UCSD-AML1 (cell line): ENCODE data around the gene KIAA1217.

ENCODE experiments used
- DNase-seq: peaks from one replicate; lab custom pipeline; 2025; ENCODE audit not compliant: unreplicated experiment; lab: John Stamatoyannopoulos, UW

Gene KIAA1217, protein sequence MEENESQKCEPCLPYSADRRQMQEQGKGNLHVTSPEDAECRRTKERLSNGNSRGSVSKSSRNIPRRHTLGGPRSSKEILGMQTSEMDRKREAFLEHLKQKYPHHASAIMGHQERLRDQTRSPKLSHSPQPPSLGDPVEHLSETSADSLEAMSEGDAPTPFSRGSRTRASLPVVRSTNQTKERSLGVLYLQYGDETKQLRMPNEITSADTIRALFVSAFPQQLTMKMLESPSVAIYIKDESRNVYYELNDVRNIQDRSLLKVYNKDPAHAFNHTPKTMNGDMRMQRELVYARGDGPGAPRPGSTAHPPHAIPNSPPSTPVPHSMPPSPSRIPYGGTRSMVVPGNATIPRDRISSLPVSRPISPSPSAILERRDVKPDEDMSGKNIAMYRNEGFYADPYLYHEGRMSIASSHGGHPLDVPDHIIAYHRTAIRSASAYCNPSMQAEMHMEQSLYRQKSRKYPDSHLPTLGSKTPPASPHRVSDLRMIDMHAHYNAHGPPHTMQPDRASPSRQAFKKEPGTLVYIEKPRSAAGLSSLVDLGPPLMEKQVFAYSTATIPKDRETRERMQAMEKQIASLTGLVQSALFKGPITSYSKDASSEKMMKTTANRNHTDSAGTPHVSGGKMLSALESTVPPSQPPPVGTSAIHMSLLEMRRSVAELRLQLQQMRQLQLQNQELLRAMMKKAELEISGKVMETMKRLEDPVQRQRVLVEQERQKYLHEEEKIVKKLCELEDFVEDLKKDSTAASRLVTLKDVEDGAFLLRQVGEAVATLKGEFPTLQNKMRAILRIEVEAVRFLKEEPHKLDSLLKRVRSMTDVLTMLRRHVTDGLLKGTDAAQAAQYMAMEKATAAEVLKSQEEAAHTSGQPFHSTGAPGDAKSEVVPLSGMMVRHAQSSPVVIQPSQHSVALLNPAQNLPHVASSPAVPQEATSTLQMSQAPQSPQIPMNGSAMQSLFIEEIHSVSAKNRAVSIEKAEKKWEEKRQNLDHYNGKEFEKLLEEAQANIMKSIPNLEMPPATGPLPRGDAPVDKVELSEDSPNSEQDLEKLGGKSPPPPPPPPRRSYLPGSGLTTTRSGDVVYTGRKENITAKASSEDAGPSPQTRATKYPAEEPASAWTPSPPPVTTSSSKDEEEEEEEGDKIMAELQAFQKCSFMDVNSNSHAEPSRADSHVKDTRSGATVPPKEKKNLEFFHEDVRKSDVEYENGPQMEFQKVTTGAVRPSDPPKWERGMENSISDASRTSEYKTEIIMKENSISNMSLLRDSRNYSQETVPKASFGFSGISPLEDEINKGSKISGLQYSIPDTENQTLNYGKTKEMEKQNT (N-terminal part only)

DNA sequence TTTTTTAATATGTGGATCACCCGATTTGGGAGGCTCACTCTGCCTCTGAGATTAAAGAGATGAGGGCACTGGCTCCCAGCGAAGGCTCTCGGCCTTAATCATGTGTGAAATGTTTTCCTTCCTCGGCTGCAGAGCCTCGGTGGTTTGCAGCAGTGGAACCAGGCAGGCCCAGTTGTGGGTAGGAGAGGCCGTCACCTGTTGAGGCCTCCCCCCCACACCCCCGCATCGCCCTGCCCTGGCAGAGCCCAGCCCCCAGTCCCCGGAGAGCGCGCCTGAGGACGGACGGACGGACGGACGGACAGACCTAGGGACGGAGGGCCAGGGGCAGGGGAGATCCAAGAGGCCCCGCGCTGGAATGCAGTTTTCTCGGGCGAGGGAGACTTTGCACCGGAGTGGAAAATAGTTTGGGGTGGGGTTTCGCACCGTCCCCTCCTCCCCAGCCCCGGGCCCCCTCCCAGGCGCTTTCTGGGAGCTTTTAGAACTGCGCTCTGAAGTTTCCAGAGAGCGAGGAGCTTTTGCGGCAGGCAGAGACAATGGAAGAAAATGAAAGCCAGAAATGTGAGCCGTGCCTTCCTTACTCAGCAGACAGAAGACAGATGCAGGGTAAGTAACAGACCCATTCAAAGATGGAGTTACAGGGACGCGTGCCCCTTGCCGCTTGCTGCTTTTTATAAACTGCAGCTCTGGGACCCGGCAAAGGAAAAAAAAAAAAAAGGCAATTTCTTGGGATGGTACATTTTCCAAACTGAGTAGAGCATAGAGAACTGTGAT lies at the start of gene KIAA1217:
TSS of gene KIAA1217 (plus strand) at position 478 of the 771 bp plus-strand sequence. CDS start at position 534, 56 bp downstream.
- no peak for DNase-seq

DNA sequence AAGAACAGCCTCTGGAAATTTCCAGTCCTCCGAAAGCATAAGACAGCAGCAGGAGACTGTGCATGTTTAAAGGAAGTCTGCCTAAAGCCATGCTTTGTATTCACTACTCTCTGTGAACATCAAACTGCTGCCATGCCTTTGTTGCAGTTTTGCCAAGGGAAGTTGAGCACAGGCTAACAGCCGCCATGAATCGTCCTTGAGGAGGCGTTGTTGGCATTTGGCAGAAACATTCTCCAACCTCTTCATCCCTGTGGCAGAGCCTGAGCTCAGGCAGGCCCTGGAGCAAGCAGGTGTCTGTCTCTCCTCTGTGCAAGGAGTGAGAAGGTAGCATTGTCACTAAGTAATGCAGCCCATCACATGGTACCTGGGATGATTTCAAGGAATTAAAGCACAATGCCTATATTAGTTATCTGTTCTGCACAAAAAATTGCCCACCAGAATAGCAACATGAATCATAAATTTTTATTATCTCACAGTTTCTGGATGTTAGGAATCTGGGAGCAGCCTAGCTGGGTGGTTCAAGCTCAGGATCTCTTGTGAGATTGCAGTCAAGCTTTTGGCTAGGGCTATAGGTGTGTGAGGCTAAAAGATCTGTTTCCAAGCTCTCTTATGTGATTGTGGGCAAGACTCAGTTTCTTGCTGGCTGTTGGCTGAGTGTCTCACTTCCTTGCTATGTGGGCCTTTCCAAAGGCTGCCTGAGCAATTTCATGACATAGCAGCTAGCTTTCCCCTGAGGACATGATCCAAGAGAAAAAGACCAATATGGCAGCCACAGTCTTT lies 46.5 kb upstream of the KIAA1217 start:
- no peak for DNase-seq

DNA sequence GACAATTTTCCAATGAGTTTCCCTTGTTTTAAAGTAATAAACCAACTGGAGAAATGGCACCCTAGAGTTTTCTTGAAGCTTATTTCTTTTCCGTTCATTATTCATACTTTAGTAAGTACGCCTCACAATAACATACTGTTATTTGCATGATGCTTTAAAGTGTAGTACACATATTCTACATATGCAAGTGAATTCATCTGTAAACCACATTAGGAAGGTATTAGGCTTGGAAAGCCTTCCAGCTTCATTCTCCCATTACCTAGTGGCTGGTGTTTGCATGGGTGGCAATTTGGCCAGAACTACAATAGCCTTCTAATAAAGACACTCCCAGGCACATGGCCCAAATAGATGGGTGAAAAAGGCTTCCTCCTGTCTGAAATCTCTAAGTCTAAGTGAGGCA lies 45.5 kb upstream of the KIAA1217 start:
- no peak for DNase-seq

DNA sequence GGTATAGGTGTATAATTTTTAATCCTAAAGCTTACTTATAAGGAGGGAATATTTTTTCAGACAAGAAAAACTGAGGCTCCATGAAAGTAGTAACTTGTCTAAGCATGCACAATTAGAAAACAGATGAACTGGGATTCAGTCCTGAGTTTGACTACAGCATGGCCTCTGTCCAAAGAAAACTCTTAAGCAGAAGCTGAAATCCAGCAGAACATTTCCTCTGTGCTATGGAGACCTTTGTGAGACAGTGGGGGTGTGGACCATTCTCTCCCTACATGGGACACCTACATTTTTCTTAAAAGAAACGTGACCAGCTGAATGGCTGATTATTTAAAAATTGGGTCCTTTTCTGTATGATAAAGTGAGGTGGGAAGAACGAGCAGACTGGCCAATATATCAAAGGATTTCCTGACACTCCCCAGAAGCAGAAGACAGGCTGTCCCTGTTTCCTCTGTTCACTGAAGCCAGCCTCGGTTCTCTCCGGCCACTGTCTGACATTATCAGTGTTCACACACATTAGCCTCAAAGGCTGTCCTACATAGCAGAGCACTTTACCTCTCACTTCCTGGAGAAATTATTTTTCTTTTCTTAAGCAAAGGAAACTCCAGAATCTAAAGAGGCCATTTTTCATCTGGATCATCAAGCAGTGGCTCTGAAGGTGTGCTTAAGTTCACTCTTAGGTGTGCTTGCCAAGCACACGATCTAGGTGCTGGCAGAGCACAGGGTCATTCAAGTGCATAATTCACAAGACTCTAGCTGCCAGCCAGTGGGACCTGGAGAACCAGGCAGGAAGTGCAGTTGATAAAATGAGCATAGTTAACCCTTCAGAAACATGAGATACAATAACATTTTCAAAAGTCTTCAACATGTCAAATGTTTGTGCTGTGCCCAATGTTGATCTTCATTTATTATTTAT lies 40.4 kb upstream of the KIAA1217 start:
- peak; percentile 51 for DNase-seq

DNA sequence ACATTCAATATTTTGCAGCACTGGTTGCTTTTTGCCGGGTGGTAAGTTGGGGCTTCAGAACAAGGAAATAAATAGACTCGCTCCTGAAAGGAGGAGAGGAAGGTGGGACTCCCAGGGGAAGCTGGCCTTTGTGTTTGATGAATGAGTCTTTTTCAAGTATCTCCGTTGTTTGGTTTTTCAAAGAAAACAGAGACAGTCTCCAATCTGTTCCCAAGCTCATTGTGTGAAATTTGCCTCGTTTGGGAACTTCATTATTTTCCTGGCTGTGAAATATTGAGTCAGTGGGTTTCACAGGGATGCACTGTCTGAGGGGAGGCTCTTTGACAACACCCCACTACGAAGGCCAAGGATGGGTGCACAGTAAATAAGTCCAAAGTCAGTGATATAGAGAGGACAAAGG lies 38.7 kb upstream of the KIAA1217 start:
- DNase-seq = no peak

DNA sequence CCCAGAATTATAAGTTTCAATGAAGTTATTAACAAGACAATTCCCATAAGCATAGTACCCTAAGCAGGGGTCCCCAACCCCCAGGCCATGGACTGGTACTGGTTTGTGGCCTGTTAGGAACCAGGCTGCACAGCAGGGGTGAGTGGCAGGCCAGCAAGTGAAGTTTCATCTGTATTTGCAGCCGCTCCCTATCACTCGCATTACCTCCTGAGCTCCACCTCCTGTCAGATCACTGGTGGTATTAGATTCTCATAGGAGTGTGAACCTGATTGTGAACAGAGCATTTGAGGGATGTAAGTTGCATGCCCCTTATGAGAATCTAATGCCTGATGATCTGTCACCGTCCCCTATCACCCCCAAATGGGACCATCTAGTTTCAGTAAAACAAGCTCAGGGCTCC lies 36.0 kb upstream of the KIAA1217 start:
- no peak for DNase-seq

DNA sequence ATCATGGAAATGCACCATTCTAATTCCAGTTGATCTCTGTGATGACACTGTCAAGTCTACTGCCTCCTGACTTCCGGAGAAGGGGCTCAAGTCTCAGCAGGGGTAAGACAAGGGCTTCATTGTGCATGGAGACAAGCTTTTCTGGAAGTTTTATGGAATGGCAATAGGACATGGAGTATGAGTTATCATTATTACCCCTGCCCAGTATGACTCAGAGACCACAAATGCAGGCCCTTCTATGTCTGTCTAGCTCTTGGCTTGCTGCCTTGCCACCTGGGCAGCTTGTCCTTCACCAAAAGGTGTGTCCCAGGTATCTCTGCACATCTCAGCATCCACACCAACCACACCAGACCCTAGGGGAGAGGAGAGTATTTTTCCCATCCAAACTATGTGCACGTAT lies 34.9 kb upstream of the KIAA1217 start:
- no peak for DNase-seq

DNA sequence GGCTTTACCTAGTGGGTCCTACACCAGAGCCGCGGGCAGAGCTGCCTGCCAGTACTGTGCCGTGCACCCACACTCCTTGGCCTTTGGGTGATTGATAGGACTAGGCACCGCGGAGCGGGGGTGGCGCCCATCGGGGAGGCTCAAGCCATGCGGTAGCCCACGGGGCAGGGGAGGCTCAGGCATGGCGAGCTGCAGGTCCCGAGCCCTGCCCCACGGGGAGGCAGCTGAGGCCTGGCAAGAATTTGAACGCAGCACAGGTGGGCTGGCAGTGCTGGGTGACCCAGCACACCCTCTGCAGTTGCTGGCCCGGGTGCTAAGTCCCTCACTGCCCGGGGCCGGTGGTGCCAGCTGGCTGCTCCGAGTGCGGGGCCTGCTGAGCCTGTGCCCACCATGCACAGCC lies 32.3 kb upstream of the KIAA1217 start:
- DNase-seq = no peak

DNA sequence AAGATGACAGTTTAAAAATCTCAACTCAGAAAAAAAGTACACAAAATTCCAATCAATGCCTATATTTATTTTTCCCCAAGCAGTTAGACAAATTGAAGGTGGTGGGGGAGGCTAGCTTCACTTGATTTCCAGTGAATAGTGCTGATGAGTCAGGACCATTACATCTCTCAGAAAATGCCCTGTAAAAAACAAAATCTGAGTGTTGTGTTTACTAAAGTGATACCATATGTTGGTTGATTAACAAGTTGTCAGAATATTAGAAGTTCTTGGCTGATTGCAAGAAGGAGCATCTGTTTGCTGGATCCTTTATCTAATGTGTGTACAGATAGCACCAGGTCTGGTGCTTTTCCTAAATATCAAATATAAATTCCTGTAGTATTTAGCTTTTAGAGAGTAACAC lies 31.3 kb upstream of the KIAA1217 start:
- no peak for DNase-seq

DNA sequence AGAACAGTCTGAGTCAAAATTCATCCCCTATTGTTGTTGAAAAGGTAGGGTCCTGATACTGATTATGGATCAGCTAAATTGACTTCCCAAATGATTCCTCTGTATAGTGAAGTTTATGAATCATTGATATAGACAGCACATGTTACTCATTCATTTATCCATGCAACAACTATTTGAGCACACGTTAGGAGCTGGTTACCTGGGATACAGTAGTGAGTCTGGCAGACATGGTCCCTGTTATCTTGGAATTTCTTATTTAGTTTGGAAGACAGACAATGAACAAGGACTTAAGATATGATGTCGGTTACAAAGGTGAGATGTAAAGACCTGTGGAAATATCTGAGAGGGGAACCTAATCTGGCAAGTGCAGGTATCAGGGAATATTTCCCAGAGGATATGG lies 28.0 kb upstream of the KIAA1217 start:
- DNase-seq = no peak

DNA sequence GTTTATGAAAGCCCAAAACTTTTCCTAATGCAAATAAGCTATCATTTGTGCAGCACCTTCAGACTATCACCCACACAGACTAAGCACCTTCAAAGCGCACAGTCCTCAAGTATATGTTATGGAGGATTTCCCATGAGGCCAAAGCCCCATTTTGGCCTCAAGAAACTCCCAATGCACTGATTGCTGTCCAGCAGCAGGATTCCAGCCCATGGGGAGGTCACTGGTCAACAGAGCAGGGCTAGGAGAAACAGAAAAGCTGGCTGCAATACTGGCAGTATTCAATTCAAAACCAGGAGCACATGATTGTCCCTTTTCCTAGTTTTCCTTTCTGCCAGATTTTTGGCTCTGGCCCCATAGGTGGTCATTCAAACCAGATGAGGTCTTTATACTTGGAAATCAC lies 24.5 kb upstream of the KIAA1217 start:
- no peak for DNase-seq

DNA sequence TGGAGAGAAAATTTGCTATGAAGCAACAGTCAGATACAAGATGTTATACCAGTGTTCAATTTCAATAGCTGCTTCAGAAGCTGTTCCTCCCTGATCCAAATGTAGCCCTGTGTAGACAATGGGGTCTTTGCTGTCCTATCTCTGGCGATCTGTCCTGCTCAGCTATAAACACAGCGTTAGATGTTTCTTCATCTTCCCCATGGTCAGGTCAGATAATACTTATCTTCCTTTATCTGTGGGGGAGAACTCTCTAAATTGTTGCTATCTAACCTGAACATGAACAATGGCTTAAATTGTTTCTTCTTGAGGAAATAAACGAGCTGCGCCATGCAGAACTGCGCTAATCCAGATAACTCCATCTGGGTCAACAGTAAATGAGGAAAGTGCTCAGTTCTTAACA lies 15.6 kb upstream of the KIAA1217 start:
- no peak for DNase-seq

DNA sequence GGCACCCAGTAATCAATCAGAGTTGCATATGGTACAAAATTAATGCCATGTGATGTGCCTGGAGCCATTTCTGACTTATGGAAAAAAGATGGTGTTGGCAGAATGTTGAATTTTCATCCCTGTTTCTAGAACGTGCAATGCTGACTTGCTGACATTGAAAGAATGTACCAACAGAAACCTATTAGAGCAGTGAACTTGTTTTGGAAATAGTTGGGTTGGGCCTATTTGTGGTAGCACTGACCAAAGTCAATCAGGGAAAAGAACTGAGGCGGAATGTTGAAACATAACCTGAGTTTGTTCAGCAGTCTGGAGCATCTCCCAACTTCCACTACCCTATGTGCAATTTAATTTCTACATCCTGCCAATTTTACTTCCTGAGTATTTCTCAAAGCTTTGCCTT lies 11.7 kb upstream of the KIAA1217 start:
- no peak for DNase-seq

DNA sequence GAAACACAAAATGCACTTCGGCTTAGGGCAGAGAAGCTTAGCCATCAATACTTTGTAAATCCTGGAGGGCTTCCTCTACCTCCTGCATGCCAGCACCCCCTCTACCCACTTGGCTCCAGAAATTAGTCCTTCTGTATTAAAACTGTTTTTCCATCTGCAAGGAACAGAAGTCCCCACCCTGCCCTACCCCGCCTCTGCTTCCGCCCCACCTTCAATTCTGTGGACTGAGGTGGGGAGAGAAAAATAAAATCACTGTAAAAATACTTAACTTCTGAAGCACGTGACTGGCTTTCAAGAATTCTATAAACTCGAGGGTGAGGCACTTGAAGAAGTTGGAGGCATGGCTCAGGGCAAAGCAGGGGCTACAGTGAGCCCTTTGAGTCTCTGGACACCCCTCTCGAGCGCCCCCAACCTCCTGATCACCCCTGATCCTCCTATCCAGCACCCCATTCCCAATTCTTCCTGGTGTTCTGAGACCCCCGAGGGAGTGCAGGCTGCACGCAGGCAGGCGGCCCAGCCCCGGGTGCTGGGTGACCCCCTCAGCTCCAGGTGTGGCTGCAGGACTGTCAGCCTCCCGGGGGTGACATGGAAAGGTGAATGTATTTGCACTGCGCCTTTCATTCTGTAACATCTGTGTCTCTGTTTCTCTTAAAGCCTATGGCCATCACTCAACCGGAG lies 7.3 kb upstream of the KIAA1217 start:
- no peak for DNase-seq

DNA sequence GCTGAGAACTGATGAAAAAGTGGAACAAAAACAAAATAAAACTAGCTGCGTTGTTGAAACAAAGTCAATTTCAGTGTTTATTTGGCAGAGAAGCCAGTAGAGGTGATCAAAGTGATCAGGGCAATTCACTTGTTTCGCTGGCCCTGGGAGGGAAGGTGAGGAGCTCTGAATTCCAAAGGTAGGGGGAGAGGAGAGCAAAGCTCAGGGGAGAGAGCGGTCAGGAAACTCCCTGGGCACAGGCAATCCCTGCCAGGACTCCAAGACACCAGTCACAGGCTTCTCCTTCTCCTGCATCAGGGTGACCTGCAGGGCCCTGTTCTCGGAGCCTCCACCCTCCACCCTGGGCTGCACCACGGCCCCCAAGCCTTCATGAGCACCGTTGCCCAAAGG lies 6.8 kb upstream of the KIAA1217 start:
- DNase-seq = no peak

DNA sequence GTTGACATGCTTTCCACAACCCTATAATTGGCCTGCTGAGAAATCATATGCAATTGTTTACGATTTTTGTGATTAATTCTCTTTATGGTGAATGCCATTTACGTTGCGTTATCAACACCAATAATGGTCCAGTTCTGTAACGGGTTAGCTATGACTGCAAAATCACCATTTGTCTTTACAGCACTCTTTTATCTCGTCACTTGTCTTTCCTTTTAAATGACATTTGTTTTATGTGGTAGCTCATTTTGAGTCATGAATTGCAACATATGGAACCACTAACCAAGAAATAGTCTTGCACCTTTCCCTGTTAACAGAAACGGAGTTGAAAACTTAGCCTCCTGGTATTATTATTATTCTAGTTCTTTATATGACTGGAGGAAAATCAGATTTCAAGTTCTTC lies 3.1 kb upstream of the KIAA1217 start:
- DNase-seq = no peak

DNA sequence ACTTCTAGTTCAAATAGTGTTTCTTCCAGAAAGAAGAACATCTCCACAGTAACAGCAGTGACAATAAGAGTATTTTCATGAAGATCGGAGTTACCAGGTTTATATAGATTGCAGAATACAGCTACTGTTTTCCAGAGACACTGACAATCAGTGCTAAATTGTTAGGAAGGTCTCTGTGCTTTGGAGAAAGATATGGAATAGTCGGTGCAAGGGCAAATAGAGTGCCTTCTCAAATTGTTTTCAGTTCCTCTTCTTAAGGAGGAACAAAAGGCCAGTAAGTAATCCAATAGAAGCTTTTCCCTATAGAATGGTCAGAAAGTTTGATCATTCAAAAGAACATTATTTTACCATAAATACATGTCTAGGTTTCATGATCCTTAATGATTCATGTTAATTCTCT lies 2.6 kb upstream of the KIAA1217 start:
- DNase-seq = no peak

DNA sequence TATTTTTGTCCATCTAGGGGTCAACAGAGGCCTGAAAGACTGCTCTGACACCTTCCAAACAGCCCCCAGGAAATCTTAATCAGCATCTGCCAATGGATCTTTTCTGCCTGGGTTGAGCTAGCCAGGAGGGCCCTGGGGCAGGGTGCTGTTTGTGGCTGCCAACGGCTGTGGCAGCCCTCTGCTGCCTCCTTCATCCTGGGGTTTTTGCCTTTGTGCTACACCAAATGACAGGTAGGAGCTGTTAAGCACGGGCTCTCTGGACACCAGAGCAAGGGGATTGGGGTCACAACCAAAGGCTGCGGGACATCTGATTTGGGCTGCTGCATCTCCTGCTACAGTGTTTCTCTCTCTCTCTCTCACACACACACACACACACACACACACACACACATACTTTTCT lies 2.0 kb upstream of the KIAA1217 start:
- DNase-seq = no peak
